ENCODE measurements around the gene RNF34.

- TF ChIP-seq FOXP2 (optimal IDR thresholded peaks at IDR 0.05; ENCODE audit: borderline replicate concordance, extremely low read depth, extremely low read length, insufficient read depth) = no peak
- no peak for TF ChIP-seq POLR2AphosphoS5 (IDR thresholded peaks at IDR 0.05; ENCODE audit: low read depth, low read length)
- no peak for TF ChIP-seq REST (IDR thresholded peaks at IDR 0.05; ENCODE audit: insufficient read depth in 1 of 2, low read depth in 2 of 2, low read length in 2 of 2)
Measured at GRCh38 chr12:121424624-121424975, 24.7 kb downstream of the RNF34 start.

Measured in PFSK-1 (cell line).